Activated T-cell treated with anti-CD3 and anti-CD28 coated beads, Interleukin-2, amount 50 U/mL, for 72 hours (primary cell): ENCODE measurements around the gene COMP. TPM values are rescaled to one million over a fixed set of nuclear protein-coding genes. Genes with fewer than 3 reads are reported as not detected.

Experiments
- ATAC-seq, 2 donors: fragments of 150-1000 bp; cut with Tn5 transposase; replicated peaks in 1 of 2; 2 replicates each; pipeline ENCODE4 v1.10.0; 2021; ENCODE audit warnings: moderate library complexity in 2 of 2, mild to moderate bottlenecking in 1 of 2
- DNase-seq, 2 donors: peaks; one replicate each; pipeline ENCODE4 v3.0.0; 2021 to 2022; ENCODE audit warnings: mixed read lengths in 1 of 2
- H3K27ac Mint-ChIP-seq: one replicate; pipeline ENCODE4 v1.8.0; 2022; ENCODE audit warnings: mild to moderate bottlenecking, moderate library complexity, mixed read lengths
- H3K27me3 Mint-ChIP-seq: one replicate; pipeline ENCODE4 v1.8.0; 2022; ENCODE audit warnings: low read depth, mixed read lengths
- H3K36me3 Mint-ChIP-seq, 2 donors: one replicate each; pipeline ENCODE4 v1.8.0; 2022; ENCODE audit warnings: mixed read lengths in 2 of 2, mild to moderate bottlenecking in 1 of 2; ENCODE audit not compliant: insufficient read depth in 2 of 2
- H3K4me1 Mint-ChIP-seq: one replicate; pipeline ENCODE4 v1.8.0; 2022; ENCODE audit warnings: low read depth, mixed read lengths
- H3K4me3 Mint-ChIP-seq, 2 donors: one replicate each; pipeline ENCODE4 v1.8.0; 2022; ENCODE audit warnings: mild to moderate bottlenecking in 2 of 2, mixed read lengths in 2 of 2, moderate library complexity in 2 of 2
- H3K9me3 Mint-ChIP-seq, 2 donors: one replicate each; pipeline ENCODE4 v1.8.0; 2022; ENCODE audit warnings: mixed read lengths in 2 of 2
- total RNA-seq, 2 donors: library from RNA; stranded (reverse); gene quantifications; one replicate each; pipeline ENCODE4 v1.2.3, GENCODE V29; 2022

COMP gene
- total RNA-seq, 2 donors from 2014 or later, result not detected

DNA sequence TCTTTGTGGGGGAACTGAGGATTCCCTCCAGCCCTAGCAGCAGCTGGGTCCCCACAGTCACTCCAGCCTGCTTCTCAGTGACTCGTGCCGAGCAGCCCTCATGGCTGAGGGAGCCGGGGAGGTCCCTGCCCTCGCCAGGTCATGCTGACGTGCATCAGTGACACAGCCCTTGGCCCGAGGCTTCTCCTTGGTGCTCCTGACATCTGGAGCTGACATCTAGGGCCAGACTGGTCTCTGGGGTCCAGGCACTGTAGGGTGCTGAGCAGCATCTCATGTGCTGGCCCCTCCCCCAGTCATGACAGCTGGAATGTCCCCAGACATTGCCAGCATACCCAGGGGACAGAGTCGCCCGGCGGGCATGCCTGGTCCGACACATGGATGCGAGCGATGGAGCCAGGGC, 14.4 kb downstream of the COMP start:
- Mint-ChIP-seq H3K27me3 (no peaks in the 10 kb centered on the region), H3K4me1 (peaks cover 5% of the 10 kb centered on the region), H3K27ac (no peak overlapping the region), H3K9me3 (no peaks in the 10 kb centered on the region), H3K4me3 (no peak overlapping the region), H3K36me3 (no peaks in the 10 kb centered on the region)
- ATAC-seq (no peak), DNase-seq (no peak)

DNA sequence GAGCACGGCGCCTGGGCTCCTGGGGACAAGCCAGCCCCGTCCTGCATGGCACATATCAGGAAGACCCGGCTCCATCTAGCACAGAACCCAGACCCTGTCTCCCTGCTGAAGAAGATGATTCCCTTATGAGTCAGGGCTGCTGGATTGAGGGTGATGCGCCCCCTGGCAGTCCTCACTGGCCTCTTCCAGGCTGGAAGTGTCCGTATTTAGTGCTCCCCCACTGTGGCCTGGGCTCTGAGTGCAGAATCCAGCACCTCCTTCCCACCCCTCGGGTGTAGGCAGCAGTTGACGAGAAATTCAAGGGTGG, 14.9 kb downstream of the COMP start:
- Mint-ChIP-seq H3K27ac (no peak overlapping the region), H3K4me1 (peaks cover 5% of the 10 kb centered on the region), H3K9me3 (no peaks in the 10 kb centered on the region), H3K27me3 (no peaks in the 10 kb centered on the region), H3K4me3 (no peak overlapping the region), H3K36me3 (no peaks in the 10 kb centered on the region)
- ATAC-seq, result no peak
- DNase-seq, result no peak

DNA sequence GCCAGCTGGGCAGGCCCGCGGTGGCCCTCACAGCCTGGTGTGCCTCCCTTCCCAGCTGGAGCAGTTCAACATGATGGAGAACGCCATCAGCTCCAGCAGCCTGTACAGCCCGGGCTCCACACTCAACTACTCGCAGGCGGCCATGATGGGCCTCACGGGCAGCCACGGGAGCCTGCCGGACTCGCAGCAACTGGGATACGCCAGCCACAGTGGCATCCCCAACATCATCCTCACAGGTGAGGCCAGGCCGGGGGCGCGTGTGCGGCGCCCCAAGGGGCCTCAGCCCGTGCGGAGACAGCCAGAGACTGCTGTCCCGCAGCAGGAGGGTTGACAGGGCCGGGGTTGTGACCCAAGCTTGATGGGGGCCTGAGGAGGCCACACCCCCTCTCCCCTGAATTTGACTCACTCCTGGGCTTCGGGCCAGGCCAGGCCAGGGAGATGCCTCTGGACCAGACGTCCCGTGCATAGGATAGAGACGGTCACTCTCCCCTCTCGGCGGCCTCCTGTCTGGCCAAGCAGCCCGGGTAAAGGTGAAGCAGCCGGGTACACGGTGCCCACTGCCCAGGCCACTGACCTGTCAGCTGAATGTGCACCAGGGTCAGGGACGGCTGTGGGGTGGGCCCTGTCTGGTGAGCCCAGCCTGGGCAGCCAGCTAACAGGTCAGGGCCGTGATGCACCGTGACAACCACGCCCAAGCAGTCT, 15.4 kb downstream of the COMP start:
- Mint-ChIP-seq H3K27ac (no peak overlapping the region), H3K4me1 (peaks cover 5% of the 10 kb centered on the region), H3K9me3 (no peaks in the 10 kb centered on the region), H3K27me3 (no peaks in the 10 kb centered on the region), H3K4me3 (no peak overlapping the region), H3K36me3 (no peaks in the 10 kb centered on the region)
- no peak for DNase-seq
- ATAC-seq, result no peak

DNA sequence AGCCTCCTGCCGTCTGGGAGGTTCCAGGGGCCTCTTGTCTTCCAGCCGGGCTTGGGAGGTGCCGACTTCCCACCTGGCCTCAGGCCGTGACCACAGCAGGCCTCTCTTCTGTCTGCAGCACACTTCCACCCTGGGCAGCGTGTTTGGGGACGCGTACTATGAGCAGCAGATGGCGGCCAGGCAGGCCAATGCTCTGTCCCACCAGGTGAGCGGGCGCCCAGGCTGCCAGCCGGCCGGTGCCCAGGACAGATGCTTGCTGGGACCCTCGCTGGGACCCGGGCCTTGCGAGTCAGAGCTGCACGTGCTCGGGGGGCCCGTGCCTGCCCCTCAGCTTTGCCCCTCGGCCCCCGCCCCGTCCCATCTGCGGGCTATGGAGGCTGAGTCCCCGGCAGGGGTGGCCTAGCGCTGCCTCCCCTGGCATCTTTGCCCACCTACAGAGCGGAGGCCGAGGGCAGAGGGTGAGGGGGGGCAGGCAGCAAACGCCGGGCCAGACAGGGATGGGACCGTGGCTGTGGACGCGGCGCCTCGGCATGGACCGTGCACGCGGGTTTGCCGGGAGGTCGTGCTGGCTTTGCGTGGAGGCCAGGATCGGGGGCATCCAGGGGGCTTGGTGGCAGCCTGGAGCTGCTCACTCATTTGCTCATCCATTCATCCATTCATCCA, 16.2 kb downstream of the COMP start:
- Mint-ChIP-seq H3K4me1 (peaks cover 11% of the 10 kb centered on the region), H3K27ac (no peak overlapping the region), H3K4me3 (no peak overlapping the region), H3K27me3 (no peaks in the 10 kb centered on the region), H3K36me3 (no peaks in the 10 kb centered on the region), H3K9me3 (no peaks in the 10 kb centered on the region)
- ATAC-seq (no peak), DNase-seq (no peak)

DNA sequence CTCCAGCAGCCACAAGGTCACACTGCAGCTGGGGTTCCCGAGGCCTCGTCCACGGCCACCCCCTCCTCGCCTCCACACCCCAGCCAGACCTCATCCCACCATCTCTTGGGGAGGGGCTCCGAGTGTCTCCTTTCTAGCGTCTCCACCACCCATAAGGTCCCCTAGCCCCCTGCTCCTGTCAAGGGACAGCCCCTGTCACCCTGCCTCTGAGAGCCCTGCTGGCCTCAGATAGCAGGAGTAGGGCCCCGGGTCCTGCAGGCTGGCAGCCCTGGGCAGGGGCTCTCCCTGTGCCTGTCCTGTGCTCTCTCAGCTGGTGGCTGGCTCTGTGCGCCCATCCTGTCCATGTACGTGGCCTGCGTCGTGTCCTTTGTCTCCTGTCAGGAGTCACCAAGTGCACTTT, 17.0 kb downstream of the COMP start:
- Mint-ChIP-seq H3K9me3 (no peaks in the 10 kb centered on the region), H3K27ac (no peak overlapping the region), H3K4me3 (no peak overlapping the region), H3K36me3 (no peaks in the 10 kb centered on the region), H3K4me1 (peaks cover 11% of the 10 kb centered on the region), H3K27me3 (no peaks in the 10 kb centered on the region)
- DNase-seq, result no peak
- no peak for ATAC-seq

DNA sequence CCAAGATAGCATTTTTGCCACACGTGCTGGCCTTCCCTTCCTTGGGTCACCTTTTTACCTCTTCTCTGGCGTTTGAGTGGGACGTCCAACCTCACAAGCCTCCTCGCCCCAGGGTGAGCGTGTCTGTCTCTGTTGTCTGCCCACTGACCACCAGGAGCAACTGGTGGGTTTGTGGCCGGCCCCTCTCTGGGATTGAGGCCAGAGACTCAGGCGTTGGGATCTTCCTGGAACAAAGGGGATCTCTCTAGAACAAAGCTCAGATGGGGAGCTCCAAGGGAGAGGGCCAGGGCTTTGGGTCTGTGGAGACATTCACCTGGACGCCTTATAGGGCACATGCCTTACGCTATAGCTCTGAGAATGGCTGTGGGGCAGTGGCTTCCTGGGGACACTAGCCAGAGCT, 17.4 kb downstream of the COMP start:
- Mint-ChIP-seq H3K9me3 (no peaks in the 10 kb centered on the region), H3K4me1 (peaks cover 11% of the 10 kb centered on the region), H3K27me3 (no peaks in the 10 kb centered on the region), H3K36me3 (no peaks in the 10 kb centered on the region), H3K4me3 (no peak overlapping the region), H3K27ac (no peak overlapping the region)
- ATAC-seq (no peak), DNase-seq (no peak)

DNA sequence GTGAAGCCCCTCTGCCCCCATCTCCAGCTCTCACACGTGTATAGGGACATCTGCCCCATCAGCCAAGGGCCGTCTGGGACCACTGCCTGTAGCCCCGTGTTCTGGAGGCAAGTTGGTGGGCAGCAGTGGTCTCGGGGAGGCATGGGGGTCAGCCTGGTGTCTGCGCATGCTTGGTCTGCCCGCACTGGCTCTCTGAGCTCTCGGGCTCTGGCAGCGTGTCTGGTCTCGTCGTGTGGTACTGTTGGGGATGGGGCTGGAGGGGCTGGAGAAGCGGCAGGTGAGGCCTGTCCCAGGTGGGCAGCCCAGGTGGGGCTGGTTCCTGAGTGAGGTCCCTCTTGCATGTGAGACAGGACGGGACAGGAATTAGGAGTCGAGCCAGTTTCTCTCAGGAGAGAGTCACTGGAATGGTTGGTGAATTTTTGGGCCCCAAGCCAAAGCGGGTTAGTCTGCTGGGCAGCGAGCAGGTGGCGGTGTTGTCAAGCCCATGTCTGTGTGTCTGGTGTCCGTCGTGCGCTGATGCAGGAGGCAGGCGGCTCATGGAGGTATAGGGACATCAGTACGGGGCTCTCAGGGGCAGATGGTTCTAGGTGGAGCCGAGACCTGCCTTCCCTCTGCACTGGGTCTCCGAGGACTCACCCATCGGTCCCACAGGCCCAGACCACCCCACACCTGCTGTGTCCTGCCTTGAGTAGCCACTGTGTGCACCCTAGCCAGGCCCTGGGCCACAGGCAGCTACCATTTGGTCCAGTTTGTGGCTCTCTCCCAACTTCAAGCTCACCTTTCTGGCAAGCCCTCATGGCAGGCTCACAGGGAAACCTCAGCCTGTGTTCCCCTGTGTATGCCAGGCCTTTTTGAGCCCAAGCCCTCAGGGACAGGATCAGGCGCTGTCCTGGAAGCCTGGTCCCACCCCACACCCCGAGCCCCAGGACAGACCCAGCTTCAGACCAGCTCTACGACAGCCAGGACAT, 18.2 kb downstream of the COMP start:
- Mint-ChIP-seq H3K4me1 (peaks cover 6% of the 10 kb centered on the region), H3K9me3 (no peaks in the 10 kb centered on the region), H3K36me3 (no peaks in the 10 kb centered on the region), H3K27me3 (no peaks in the 10 kb centered on the region), H3K4me3 (no peak overlapping the region), H3K27ac (no peak overlapping the region)
- ATAC-seq (no peak), DNase-seq (no peak)

DNA sequence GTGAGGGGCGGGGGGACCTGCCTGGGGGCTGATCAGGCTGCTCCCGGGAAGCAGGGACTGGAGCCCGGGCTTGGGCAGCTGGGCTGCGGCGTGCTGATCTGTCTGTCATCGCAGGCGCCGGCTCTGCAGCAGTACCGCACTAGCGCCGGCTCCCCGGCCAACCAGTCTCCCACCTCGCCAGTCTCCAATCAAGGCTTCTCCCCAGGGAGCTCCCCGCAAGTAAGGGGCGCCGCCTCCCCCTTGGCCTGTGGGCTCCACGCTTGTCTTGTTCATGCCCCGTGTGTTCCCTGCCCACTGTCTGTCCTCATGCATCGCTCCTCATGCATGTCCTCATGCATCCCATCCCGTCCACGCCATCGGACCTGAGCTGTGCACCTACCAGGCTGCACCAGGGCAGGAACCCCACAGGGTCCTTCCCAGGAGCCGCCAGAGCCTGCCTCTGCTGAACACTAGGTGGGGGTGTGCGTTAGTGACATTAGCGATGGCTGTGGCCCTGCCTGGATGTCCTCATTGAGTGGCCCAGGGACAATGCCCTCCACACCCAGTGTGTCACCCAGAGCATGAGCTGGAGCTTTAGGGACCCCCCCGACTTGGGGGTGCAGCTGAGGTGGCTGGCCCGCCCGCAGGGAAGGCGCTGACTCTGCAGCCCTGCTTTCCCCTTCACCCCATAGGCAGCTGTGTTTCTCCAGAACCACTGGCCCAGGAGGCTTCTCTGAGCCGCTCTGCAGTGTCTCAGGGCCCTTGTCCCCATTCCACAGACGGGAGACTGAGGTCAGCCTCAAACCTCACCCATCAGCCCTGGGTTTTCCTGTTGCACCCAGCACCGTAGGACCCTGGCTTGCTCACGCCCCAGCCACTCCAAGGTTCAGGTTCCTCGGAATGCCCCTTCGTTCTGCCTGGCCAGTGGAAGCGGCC, 19.5 kb downstream of the COMP start:
- Mint-ChIP-seq H3K36me3 (no peaks in the 10 kb centered on the region), H3K4me1 (peaks cover 5% of the 10 kb centered on the region), H3K4me3 (no peak overlapping the region), H3K27me3 (no peaks in the 10 kb centered on the region), H3K27ac (no peak overlapping the region), H3K9me3 (no peaks in the 10 kb centered on the region)
- ATAC-seq (no peak), DNase-seq (no peak)

DNA sequence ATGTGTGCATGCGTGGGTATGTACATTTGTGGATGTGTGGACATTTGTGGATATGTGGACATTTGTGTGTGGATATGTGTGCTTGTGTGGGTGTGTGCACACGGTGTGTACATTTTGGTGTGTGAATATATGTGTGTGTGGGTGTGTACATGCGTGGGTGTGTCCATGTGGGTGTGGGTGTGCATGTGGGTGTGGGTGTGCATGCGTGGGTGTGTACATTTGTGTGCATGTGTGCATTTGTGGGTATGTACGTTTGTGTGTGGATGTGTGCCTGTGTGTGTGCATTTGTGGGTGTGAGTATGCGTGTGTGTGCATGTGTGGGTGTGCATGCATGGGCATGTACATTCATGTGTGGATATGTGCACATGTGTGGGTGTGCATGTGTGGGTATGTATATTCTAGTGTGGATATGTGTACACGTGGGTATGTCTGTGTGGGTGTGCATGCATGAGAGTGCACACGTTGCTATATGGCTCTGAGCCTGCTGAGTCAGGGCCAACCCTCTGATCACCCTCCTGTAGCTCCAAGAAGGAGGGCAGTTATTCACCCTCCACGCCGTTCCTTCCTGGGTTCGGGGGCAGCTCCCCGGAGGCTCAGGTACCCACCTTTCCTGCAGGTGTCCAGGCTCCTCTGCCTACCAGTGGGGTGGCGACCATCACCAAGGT, 20.3 kb downstream of the COMP start:
- no peaks in the 10 kb centered on the region for H3K9me3 Mint-ChIP-seq
- H3K4me1 Mint-ChIP-seq, result peaks cover 5% of the 10 kb centered on the region
- H3K27me3 Mint-ChIP-seq, result no peaks in the 10 kb centered on the region
- no peak overlapping the region for H3K4me3 Mint-ChIP-seq
- DNase-seq (no peak), ATAC-seq (no peak)
- H3K36me3 Mint-ChIP-seq, result no peaks in the 10 kb centered on the region
- H3K27ac Mint-ChIP-seq, result no peak overlapping the region

DNA sequence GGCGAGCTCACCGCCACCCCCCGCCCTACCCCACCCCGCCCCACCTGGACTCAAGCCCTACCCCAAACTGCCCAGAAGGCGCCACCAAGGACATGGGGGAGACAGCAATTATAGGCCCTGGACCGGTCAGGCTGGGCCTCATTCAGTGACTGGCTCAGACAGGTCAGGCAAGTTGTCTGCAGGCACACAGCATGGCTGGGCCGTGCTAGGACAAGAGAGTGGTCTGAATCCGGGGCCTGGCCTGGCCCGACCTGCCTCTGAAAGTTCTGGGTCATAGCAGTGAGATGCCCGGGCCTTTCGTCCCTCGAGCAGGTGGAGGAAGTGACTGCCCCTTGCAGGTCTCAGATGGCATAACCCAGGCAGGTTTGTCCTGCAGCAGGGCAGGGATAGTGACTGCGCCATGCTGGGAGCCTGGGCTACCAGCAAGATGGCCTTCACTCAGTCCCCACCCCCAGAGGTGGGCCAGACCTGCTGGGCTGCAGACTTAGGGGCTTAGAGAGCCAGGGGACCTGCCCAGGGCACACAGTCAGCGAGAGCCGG, 21.0 kb downstream of the COMP start:
- Mint-ChIP-seq H3K4me1 (peaks cover 5% of the 10 kb centered on the region), H3K36me3 (no peaks in the 10 kb centered on the region), H3K4me3 (no peak overlapping the region), H3K9me3 (no peaks in the 10 kb centered on the region), H3K27ac (no peak overlapping the region), H3K27me3 (no peaks in the 10 kb centered on the region)
- no peak for DNase-seq
- no peak for ATAC-seq

DNA sequence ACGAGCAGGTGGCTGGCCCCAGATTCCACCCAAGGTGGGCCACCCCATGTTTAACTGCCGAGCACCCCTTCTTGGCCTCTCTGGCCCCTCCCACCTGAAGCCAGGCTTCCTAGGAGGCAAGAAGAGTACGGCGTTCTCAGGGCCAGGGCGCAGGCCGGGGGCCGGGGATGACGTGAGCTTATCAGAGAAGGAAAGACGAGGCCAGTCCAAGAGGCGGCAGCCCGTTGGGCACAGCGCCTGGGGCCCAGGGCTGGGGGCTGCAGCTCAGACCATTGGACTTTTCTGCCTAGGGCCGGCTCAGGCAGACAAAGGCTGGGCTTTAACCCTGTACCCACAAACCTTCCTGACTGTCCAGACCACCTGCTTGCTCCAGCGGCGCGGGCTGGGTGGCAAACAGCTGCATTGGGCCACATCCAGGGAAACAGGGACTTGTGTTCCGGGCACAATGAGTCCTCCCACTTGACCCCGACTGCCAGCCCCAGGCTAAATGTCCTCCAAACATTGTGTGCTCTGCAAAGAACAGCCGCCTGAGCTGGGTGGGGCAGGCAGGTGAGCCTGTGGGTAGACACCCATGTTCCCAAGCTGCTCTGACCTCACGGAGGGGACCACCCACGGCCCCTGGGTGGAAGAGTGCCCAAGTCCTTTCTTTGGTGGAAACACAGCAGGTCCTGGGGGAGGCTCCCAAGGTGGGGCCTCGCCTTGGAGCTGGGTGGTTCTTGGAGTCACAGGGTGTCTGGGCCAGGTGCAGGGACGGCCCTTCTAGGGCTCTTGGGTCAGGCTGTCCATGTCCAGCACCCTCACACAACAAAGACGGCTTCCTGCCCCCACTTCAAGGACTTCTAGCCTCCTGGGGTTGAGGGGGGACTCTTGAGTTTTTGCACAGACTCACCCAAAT, 21.9 kb downstream of the COMP start:
- ATAC-seq, result no peak
- H3K9me3 Mint-ChIP-seq, result no peaks in the 10 kb centered on the region
- DNase-seq, result no peak
- no peak overlapping the region for H3K27ac Mint-ChIP-seq
- no peaks in the 10 kb centered on the region for H3K27me3 Mint-ChIP-seq
- no peak overlapping the region for H3K4me3 Mint-ChIP-seq
- no peaks in the 10 kb centered on the region for H3K36me3 Mint-ChIP-seq
- H3K4me1 Mint-ChIP-seq, result peaks cover 5% of the 10 kb centered on the region
